ENCODE results near the gene ATG3. TPM values are rescaled to one million over a fixed set of nuclear protein-coding genes. Genes with fewer than 3 reads are reported as not detected.

ATG3 gene
- polyA plus RNA-seq, 1 donor (not counting 4 experiments of a cell fraction or from before 2014, with no cell fraction given): 61.3 TPM

DNA sequence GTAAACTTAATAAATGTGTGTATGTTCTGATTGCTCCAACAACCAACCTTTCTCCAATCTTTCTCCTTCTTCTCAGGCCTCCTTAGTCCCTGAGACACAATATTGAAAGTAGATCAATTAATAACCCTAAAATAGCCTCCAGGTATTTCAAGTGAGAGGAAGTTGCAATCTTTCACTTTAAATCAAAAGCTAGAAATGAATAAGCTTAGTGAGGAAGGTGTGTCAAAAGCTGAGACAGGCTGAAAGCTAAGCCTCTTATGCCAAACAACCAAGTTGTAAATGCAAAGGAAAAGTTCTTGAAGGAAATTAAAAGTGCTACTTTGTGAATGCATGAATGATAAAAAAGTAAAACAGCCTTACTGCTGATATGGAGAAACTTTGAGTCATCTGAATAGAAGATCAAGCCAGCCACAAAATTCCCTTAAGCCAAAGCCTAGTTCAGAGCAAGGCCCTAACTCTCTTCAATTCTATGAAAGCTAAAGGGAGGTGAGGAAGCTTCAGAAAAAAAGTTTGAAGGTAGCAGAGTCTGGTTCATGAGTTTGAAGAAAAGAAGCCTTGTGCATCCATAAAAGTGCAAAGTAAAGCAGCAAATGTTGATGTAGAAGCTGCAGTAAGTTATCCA, 40.6 kb upstream of the ATG3 start:
- DNase-seq (ENCODE audit: low read depth, low spot score) (no peak), FAIRE-seq (no peak)
- no peaks in the 10 kb centered on the region for H3K4me1 ChIP-seq (ENCODE audit: control insufficient read depth, extremely low read depth, insufficient read depth, low read length)
- TF ChIP-seq EZH2 (IDR thresholded peaks at IDR 0.05; ENCODE audit: low read length): no peak
- TF ChIP-seq, protein P1, sequence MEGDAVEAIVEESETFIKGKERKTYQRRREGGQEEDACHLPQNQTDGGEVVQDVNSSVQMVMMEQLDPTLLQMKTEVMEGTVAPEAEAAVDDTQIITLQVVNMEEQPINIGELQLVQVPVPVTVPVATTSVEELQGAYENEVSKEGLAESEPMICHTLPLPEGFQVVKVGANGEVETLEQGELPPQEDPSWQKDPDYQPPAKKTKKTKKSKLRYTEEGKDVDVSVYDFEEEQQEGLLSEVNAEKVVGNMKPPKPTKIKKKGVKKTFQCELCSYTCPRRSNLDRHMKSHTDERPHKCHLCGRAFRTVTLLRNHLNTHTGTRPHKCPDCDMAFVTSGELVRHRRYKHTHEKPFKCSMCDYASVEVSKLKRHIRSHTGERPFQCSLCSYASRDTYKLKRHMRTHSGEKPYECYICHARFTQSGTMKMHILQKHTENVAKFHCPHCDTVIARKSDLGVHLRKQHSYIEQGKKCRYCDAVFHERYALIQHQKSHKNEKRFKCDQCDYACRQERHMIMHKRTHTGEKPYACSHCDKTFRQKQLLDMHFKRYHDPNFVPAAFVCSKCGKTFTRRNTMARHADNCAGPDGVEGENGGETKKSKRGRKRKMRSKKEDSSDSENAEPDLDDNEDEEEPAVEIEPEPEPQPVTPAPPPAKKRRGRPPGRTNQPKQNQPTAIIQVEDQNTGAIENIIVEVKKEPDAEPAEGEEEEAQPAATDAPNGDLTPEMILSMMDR (optimal IDR thresholded peaks at IDR 0.05 in 1 of 3, IDR thresholded peaks at IDR 0.05 in 1 of 3, conservative IDR thresholded peaks at IDR 0.05 in 1 of 3; ENCODE audit: extremely low read depth in 1 of 3, insufficient read depth in 2 of 3, low read length in 3 of 3): no peak
- no peak overlapping the region for H2AFZ ChIP-seq (ENCODE audit: control insufficient read depth, low read length)
- H3K9me3 ChIP-seq (ENCODE audit: control insufficient read depth, low read depth, low read length): no peaks in the 10 kb centered on the region
- H3K27me3 ChIP-seq (ENCODE audit: control insufficient read depth, extremely low read depth, insufficient read depth, low read length): no peaks in the 10 kb centered on the region
- no peak overlapping the region for H3K9ac ChIP-seq (ENCODE audit: control insufficient read depth, extremely low read depth, insufficient read depth, low read length)
- no peaks in the 10 kb centered on the region for H4K20me1 ChIP-seq (ENCODE audit: control insufficient read depth, extremely low read depth, insufficient read depth, low read length)
- no peak overlapping the region for H3K4me3 ChIP-seq (ENCODE audit: control insufficient read depth in 2 of 3, extremely low read depth in 1 of 3, insufficient read depth in 2 of 3, low read depth in 1 of 3, low read length in 3 of 3)
- H3K79me2 ChIP-seq (ENCODE audit: control insufficient read depth, insufficient read depth, low read length): no peaks in the 10 kb centered on the region
- dilution Hi-C loops (cut with MboI; ENCODE audit: extremely low pct_ligation_motif_present, low sequenced_read_pairs): no loop called here
- no peak overlapping the region for H3K27ac ChIP-seq (ENCODE audit: control insufficient read depth, insufficient read depth, low read length)
- H3K9me1 ChIP-seq (ENCODE audit: control insufficient read depth, extremely low read depth, insufficient read depth, low read length): no peaks in the 10 kb centered on the region
- H3K4me2 ChIP-seq (ENCODE audit: control insufficient read depth, extremely low read depth, insufficient read depth, low read depth, low read length): no peak overlapping the region
- no peaks in the 10 kb centered on the region for H3K36me3 ChIP-seq (ENCODE audit: control insufficient read depth in 2 of 2, extremely low read depth in 1 of 2, insufficient read depth in 2 of 2, low read length in 2 of 2)

GRCh38 chr3:112598731-112599130, 37.0 kb upstream of the ATG3 start:
- Histone ChIP-seq H3K4me1 (ENCODE audit: control insufficient read depth, extremely low read depth, insufficient read depth, low read length) (no peaks in the 10 kb centered on the region), H3K27me3 (ENCODE audit: control insufficient read depth, extremely low read depth, insufficient read depth, low read length) (no peaks in the 10 kb centered on the region), H3K9ac (ENCODE audit: control insufficient read depth, extremely low read depth, insufficient read depth, low read length) (no peak overlapping the region), H3K9me3 (ENCODE audit: control insufficient read depth, low read depth, low read length) (no peaks in the 10 kb centered on the region), H3K4me2 (ENCODE audit: control insufficient read depth, extremely low read depth, insufficient read depth, low read depth, low read length) (no peak overlapping the region), H3K36me3 (ENCODE audit: control insufficient read depth in 2 of 2, extremely low read depth in 1 of 2, insufficient read depth in 2 of 2, low read length in 2 of 2) (no peaks in the 10 kb centered on the region), H4K20me1 (ENCODE audit: control insufficient read depth, extremely low read depth, insufficient read depth, low read length) (no peaks in the 10 kb centered on the region), H3K9me1 (ENCODE audit: control insufficient read depth, extremely low read depth, insufficient read depth, low read length) (no peaks in the 10 kb centered on the region), H3K4me3 (ENCODE audit: control insufficient read depth in 2 of 3, extremely low read depth in 1 of 3, insufficient read depth in 2 of 3, low read depth in 1 of 3, low read length in 3 of 3) (no peak overlapping the region), H3K79me2 (ENCODE audit: control insufficient read depth, insufficient read depth, low read length) (no peaks in the 10 kb centered on the region), H3K27ac (ENCODE audit: control insufficient read depth, insufficient read depth, low read length) (no peak overlapping the region), H2AFZ (ENCODE audit: control insufficient read depth, low read length) (no peak overlapping the region)
- FAIRE-seq (no peak), DNase-seq (ENCODE audit: low read depth, low spot score) (no peak)
- dilution Hi-C loops (cut with MboI; ENCODE audit: extremely low pct_ligation_motif_present, low sequenced_read_pairs): no loop called here
- TF ChIP-seq, protein P1 (optimal IDR thresholded peaks at IDR 0.05 in 1 of 3, IDR thresholded peaks at IDR 0.05 in 1 of 3, conservative IDR thresholded peaks at IDR 0.05 in 1 of 3; ENCODE audit: extremely low read depth in 1 of 3, insufficient read depth in 2 of 3, low read length in 3 of 3): no peak
- no peak for TF ChIP-seq EZH2 (IDR thresholded peaks at IDR 0.05; ENCODE audit: low read length)
